DMS 273 treated with DMSO at 0.1 percent for 48 hours (cell line): ENCODE measurements around the gene RNASE12.
"Not testable (repeated sequence)": the region's sequence is repeated elsewhere in the genome, so short reads cannot be mapped to it uniquely, and the experiment has no call there.

Source experiments
- DNase-seq: peaks from one replicate; lab custom pipeline; 2025; lab: John Stamatoyannopoulos, UW

Gene RNASE12

GRCh38 chr14:20583142-20583541, 8.0 kb downstream of the RNASE12 start:
- DNase-seq, result no peak

GRCh38 chr14:20580242-20580641, 10.9 kb downstream of the RNASE12 start:
- DNase-seq, result no peak

DNA sequence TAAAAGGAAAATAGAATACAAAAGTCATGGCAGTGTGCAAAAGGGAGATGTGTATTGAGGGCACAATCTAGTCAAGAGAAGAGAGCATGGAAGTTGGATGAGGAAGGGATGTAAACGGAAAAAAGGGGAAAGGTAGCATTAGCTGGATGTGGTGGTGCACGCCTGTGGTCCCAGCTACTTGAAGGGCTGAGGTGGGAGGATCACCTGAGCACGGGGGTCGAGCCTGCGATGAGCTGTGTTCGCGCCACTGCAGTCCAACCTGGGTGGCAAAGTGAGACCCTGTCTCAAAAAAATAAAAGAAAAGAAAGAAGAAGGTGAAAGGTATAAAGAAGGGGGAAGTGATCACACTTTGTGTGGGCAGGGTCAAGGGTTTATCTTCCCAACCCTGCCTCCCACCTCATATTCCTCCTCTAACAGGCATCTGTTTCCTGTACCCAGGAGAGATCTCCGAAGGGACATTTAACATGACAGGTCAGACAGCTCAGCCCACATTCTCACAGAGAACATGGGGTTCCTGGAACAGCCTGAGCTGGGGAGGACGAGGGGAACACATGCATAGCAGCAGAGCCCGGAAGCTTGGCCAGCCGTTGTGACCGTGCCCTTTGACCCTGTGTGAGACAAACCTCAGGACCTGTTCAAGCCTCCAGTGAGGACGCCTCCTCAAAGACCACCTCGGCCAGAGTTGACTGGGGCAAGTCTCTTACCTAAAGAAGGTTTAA, 12.2 kb downstream of the RNASE12 start:
- no peak for DNase-seq

DNA sequence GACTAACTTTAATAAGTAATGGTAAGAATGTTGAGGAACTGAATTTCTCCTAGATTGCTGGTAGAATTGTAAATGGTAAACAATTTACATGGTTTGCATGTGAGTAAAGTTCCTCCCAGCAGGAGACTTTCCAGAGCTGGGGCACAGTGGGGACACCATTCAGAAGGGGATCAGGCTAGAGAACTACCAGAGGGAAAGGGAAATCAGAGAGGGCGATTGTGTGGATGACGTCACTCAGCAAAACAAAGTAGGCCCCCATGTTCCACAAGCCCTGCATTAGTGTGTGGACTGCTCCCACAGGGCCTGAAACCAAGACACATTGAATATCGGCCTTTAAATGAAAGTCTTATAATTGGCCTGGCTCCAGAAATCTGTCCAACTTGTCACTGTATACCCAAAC, 12.9 kb downstream of the RNASE12 start:
- no peak for DNase-seq

DNA sequence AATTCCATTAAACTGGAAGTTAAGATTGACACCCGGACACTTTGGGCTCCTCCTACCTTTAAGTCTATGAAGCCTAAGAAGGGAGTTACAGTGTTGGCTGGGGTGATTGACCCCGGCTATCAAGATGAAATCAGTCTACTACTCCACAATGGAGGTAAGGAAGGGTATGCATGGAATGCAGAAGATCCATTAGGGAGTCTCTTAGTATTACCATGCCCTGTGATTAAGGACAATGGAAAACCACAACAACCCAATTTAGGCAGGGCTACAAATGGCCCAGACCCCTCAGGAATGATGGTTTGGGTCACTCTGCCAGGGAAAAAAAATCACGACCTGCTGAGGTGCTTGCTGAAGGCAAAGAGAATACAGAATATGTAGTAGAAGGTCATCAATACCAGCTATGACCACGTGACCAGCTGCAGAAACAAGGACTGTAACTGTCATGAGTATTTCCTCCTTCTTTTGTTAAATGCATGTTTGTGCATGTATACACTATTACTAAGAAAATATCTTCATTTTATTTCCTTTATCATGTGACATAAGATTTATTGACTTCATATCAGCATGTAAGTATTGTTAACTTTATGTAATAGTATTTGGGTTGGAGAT, 18.7 kb downstream of the RNASE12 start:
- DNase-seq, result not testable (repeated sequence)

GRCh38 chr14:20570720-20571119, 20.5 kb downstream of the RNASE12 start:
- not testable (repeated sequence) for DNase-seq

DNA sequence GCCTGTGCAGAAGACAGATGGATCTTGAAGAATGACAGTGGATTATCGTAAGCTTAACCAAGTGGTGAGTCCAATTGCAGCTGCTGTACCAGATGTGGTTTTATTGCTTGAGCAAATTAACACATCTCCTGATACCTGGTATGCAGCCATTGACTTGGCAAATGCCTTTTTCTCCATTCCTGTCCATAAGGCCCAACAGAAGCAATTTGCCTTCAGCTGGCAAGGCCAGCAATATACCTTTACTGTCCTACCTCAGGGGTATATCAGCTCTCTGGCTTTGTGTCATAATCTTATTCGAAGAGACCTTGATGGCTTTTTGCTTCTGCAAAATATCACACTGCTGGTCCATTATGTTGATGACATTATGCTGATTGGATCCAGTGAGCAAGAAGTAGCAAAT, 21.3 kb downstream of the RNASE12 start:
- not testable (repeated sequence) for DNase-seq

- DNase-seq, result no peak
Measured at GRCh38 chr14:20569066-20569465, 22.1 kb downstream of the RNASE12 start.

GRCh38 chr14:20568393-20568792, 22.8 kb downstream of the RNASE12 start:
- DNase-seq, result no peak

GRCh38 chr14:20567199-20567598, 24.0 kb downstream of the RNASE12 start:
- not testable (repeated sequence) for DNase-seq

GRCh38 chr14:20564501-20564997, 26.6 kb downstream of the RNASE12 start:
- DNase-seq, result no peak

GRCh38 chr14:20563971-20564370, 27.2 kb downstream of the RNASE12 start:
- no peak for DNase-seq

GRCh38 chr14:20560961-20561360, 30.2 kb downstream of the RNASE12 start, which contains the start of gene RNASE9:
Gene RNASE9 (minus strand): TSS chr14:20561047.
- DNase-seq, result no peak

GRCh38 chr14:20559461-20559904, 31.7 kb downstream of the RNASE12 start:
- DNase-seq, result no peak

DNA sequence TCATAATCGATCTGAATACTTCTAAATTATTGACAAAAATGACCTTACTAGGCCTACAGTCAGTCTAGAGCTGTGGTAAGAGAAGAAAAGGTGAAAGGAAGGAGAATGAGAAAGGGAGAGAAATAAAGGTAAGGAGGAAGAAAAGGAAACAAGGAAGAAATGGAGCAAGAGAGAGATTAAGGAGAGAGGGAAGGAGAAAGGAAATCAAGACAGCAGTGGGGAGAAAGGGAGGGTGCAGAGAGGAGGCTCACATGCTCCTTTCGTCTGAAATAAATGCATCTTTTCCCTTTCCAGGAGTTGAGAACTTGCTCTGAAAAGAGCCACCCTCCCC, 34.0 kb downstream of the RNASE12 start:
- DNase-seq, result no peak

DNA sequence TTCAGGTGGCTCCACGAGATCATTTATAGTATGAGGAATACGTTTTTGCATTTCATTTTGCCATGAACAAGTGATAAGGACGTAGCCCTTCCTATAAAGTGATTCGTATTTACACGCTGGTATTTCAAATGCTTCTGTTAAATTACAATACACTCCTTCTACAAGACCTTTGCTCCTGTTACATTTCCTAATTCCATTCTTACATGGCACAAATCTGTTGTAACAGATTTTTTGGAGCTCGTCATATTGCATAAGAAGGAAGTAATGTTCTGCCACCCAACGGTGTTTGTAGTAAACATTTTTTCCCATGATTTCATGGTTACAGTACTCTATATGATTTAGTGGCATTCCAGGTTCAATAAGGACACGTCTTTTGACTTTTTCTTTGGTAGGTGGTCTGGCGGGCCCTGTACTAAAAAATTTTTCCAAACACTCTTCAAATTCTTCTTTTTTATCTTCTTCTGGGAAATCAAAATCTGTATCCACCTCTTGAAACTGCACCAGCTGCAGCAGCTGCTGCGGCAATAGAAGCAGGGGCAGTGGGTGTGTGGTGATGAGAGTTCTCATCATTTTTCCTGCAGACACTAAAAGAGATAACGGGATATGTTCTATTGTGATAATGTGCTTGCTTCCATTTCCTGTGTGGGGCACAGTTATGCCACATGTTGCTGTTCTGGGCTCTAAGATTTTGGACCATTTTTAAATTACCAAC, 34.5 kb downstream of the RNASE12 start:
- no peak for DNase-seq

GRCh38 chr14:20555845-20556244, 35.3 kb downstream of the RNASE12 start:
- no peak for DNase-seq

DNA sequence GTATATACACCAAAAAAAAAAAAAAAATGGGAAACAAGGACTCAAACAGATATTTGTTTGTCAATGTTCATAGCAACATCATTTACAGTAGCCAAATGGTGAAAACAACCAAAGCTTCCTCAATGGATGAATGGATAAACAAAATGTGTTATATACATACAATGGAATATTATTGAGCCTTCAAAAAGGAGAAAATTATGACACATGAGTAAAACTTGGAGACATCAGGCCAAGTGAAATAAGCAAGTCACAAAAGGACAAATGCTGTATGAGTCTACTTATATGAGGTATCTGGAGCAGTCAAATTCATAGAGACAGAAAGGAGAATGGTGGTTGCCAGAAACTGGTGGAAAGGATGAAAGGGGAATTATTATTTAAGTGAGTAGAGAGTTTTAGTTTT, 38.2 kb downstream of the RNASE12 start:
- no peak for DNase-seq

DNA sequence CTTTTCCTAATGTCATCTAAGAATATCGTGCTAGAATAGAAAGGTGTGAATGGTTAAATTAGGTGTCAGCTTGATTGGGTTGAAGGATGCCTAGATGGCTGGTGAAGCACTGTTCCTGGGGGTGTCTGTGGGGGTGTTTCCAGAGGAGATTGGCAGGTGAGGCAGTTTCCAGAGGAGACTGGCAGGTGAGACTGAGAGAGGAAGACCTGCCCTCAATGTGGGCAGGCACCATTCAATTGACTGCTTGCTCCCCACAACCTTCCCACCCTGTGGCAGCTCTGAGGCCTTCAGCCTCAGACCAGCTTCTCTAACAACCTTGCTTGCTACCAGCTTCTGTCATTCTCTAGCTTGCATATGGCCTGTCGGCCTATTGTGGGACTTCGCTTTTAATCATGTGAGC, 39.6 kb downstream of the RNASE12 start:
- DNase-seq, result no peak

- no peak for DNase-seq
Measured at GRCh38 chr14:20550926-20551325, 40.2 kb downstream of the RNASE12 start.

DNA sequence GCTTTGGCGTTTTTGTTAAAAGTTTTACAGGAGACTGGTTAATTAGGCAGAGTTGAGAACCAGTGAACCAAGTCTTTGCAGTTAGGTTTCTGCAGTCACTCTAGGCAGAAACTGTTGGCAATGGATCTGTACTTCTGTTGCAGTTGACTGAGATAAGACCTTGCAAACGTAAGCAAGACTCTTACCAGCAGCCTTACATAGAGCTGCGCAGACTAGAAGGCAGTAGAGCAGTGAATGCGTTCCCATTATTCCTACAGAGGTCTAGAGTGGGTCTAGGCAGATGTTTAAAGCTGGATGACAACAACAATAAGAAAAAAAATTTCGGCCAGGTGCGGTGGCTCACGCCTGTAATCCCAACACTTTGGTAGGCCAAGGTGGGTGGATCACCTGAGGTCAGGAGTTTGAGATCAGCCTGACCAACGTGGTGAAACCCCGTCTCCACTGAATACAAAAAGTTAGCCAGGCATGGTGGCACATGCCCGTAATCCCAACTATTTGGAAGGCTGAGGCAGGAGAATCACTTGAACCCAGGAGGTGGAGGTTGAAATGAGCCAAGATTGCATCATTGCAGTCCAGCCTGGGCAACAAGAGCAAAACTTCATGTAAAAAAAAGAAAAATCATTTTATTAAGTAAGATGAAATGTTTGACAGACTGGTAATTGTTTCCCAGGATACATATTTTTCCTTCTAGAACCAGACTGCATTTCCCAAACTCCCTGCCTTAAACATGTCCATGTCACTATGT, 42.6 kb downstream of the RNASE12 start:
- DNase-seq, result no peak

DNA sequence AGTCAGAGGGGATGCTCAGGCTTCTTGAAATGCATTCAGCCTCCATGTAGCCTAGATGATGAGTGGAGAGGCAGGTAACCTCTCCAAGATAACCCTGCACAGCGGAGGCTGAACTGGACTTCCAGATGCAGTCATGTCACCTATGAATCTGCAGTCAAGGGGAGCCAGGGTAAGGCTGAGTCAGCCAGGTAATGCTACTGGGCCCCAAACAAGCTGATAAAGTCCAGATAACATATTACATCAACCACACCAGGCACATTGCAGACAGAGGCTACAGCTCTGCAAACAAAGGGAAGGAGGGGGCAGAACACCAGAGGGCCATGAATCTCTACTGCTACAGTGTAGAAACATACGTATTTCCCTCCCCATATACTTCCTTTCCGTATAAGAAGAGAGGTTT, 44.3 kb downstream of the RNASE12 start:
- no peak for DNase-seq
